RWPE1 (cell line): ENCODE data around the gene SMYD3.

ENCODE experiments used
- CTCF ChIA-PET: fragments of 350-600 bp; sonication (Branson Sonifier 250); formaldehyde crosslinking; extraction: SDS; loops from one replicate; lab custom pipeline; 2021; lab: Yijun Ruan, JAX
- POLR2A ChIA-PET: fragments of 400-600 bp; formaldehyde crosslinking; extraction: SDS; loops from one replicate; lab custom pipeline; 2020; ENCODE audit warnings: antibody characterized with exemption; ENCODE audit not compliant: low non-redundant PET; lab: Yijun Ruan, JAX
- DNase-seq: peaks from one replicate; pipeline ENCODE4 v3.0.0; 2012; ENCODE audit warnings: low spot score
- H3K27ac ChIP-seq: fragments of 450-650 bp; 2 replicates; pipeline ENCODE4 v1.5.1; 2017
- CTCF ChIP-seq: fragments of 450-650 bp; conservative IDR thresholded peaks from 2 replicates; pipeline ENCODE4 v1.5.1; 2017; ENCODE audit warnings: low read depth, mild to moderate bottlenecking

Gene SMYD3

GRCh38 chr1:245859493-245860114 is 647.5 kb downstream of the SMYD3 start:
- no peak for TF ChIP-seq CTCF
- POLR2A ChIA-PET = no interaction called here
- no peak overlapping the region for H3K27ac ChIP-seq
- CTCF ChIA-PET = interaction anchor here (0.7 kb wide), 1 partner anchor 124 kb away, joined by 3 read pairs; no protein-coding TSS in a partner anchor
- peak; percentile 31 for DNase-seq

- no peak for DNase-seq
- TF ChIP-seq CTCF = no peak
- no peak overlapping the region for H3K27ac ChIP-seq
- CTCF ChIA-PET = interaction anchor here (0.7 kb wide), 2 partner anchors 123 to 990 kb away, joined by 3 read pairs; no protein-coding TSS in a partner anchor
- POLR2A ChIA-PET = no interaction called here
Measured at GRCh38 chr1:245858722-245859492, 648.2 kb downstream of the SMYD3 start.

- DNase-seq = no peak
- POLR2A ChIA-PET = no interaction called here
- no peak overlapping the region for H3K27ac ChIP-seq
- CTCF ChIA-PET = no interaction called here
- no peak for TF ChIP-seq CTCF
Measured at GRCh38 chr1:245858022-245858721, 648.9 kb downstream of the SMYD3 start.

- POLR2A ChIA-PET = no interaction called here
- TF ChIP-seq CTCF = no peak
- no peak overlapping the region for H3K27ac ChIP-seq
- CTCF ChIA-PET = no interaction called here
- peak; percentile 12 for DNase-seq
Measured at GRCh38 chr1:245856944-245857531, 650.0 kb downstream of the SMYD3 start.

GRCh38 chr1:245855846-245856730 is 651.0 kb downstream of the SMYD3 start:
- ChIA-PET CTCF (no interaction called here), POLR2A (no interaction called here)
- no peak for DNase-seq
- H3K27ac ChIP-seq = no peak overlapping the region
- TF ChIP-seq CTCF = no peak
